Smooth muscle cell (in vitro differentiated cells): Measurements from ENCODE around the gene STEAP2. TPM values are rescaled to one million over a fixed set of nuclear protein-coding genes. Genes with fewer than 3 reads are reported as not detected.

ENCODE experiments used
- DNase-seq: peaks from one replicate; lab custom pipeline; 2025; ENCODE audit not compliant: unreplicated experiment; lab: John Stamatoyannopoulos, UW
- H2AFZ ChIP-seq: fragments of 200-600 bp; sonication (generic); 2 replicates; pipeline ENCODE4 v1.6.0; 2016; ENCODE audit warnings: antibody characterized with exemption, low read depth, mild to moderate bottlenecking
- H3F3A ChIP-seq: fragments of 200-600 bp; sonication (generic); 2 replicates; pipeline ENCODE4 v1.6.0; 2017; ENCODE audit warnings: antibody characterized with exemption, low read depth
- H3K27ac ChIP-seq: fragments of 200-600 bp; sonication (generic); 2 replicates; pipeline ENCODE4 v1.5.1; 2016; ENCODE audit warnings: low read depth, mild to moderate bottlenecking
- H3K27me3 ChIP-seq: fragments of 200-600 bp; sonication (generic); 2 replicates; pipeline ENCODE4 v1.6.1; 2016; ENCODE audit warnings: low read depth, mild to moderate bottlenecking
- H3K36me3 ChIP-seq: fragments of 200-600 bp; sonication (generic); 2 replicates; pipeline ENCODE4 v1.5.1; 2016; ENCODE audit warnings: low read depth
- H3K4me1 ChIP-seq: fragments of 200-600 bp; sonication (generic); 2 replicates; pipeline ENCODE4 v1.5.1; 2016; ENCODE audit warnings: low read depth
- H3K4me2 ChIP-seq: fragments of 200-600 bp; sonication (generic); 2 replicates; pipeline ENCODE4 v1.6.0; 2016; ENCODE audit warnings: mild to moderate bottlenecking
- H3K4me3 ChIP-seq: fragments of 200-600 bp; sonication (generic); 2 replicates; pipeline ENCODE4 v1.5.1; 2016; ENCODE audit warnings: mild to moderate bottlenecking
- H3K79me2 ChIP-seq: fragments of 200-600 bp; sonication (generic); 2 replicates; pipeline ENCODE4 v1.6.0; 2016; ENCODE audit warnings: low read depth, mild to moderate bottlenecking
- H3K9ac ChIP-seq: fragments of 200-600 bp; sonication (generic); 2 replicates; pipeline ENCODE4 v1.6.0; 2016; ENCODE audit warnings: low read depth
- H3K9me3 ChIP-seq: fragments of 200-600 bp; sonication (generic); replicated peaks from 2 replicates; pipeline ENCODE4 v1.5.1; 2016; ENCODE audit warnings: low read depth
- H4K20me1 ChIP-seq: fragments of 200-600 bp; sonication (generic); 2 replicates; pipeline ENCODE4 v1.6.0; 2016; ENCODE audit warnings: low read depth
- CTCF ChIP-seq: fragments of 200-600 bp; sonication (generic); IDR thresholded peaks from 2 replicates; pipeline ENCODE4 v1.5.1; 2017; ENCODE audit warnings: borderline replicate concordance, mild to moderate bottlenecking, antibody characterized with exemption; ENCODE audit not compliant: insufficient read depth, poor library complexity, severe bottlenecking
- WGBS: methylation state at CpG from one replicate; pipeline ENCODE4 v1.1.7; 2016; ENCODE audit warnings: low lambda C conversion rate; 5-methylcytosine and 5-hydroxymethylcytosine counted together
- polyA plus RNA-seq: library from polyadenylated mRNA; unstranded; fragments of >200 nt; fragmentation: Nextera tagmentation; extraction: Ambion mirVana; gene quantifications from 2 replicates; pipeline ENCODE4 v1.2.1, GENCODE V29; 2016
- total RNA-seq: library from RNA; depleted of rRNA; stranded (reverse); fragments of >200 nt; gene quantifications from 2 replicates; pipeline ENCODE4 v1.2.3, GENCODE V29; 2014

The STEAP2 gene
- total and polyA plus RNA-seq, 2 experiments from 2014 or later: 1.0 TPM; not detected in 1

GRCh38 chr7:90166153-90166552 is 45.4 kb upstream of the STEAP2 start:
- no peak overlapping the region for H3K9ac ChIP-seq
- H4K20me1 ChIP-seq: no peaks in the 10 kb centered on the region
- H3K79me2 ChIP-seq: no peaks in the 10 kb centered on the region
- DNase-seq: no peak
- H3K4me2 ChIP-seq: no peak overlapping the region
- H3F3A ChIP-seq: no peaks in the 10 kb centered on the region
- no peak overlapping the region for H3K4me3 ChIP-seq
- no peak overlapping the region for H3K27ac ChIP-seq
- no peak overlapping the region for H2AFZ ChIP-seq
- H3K27me3 ChIP-seq: no peaks in the 10 kb centered on the region
- WGBS: 84% methylated on average over 3 of the region's 3 CpGs
- H3K9me3 ChIP-seq: no peaks in the 10 kb centered on the region
- H3K4me1 ChIP-seq: no peaks in the 10 kb centered on the region
- H3K36me3 ChIP-seq: no peaks in the 10 kb centered on the region
- TF ChIP-seq CTCF: no peak

GRCh38 chr7:90167361-90167760 is 44.2 kb upstream of the STEAP2 start:
- no peaks in the 10 kb centered on the region for H3K79me2 ChIP-seq
- H3K9ac ChIP-seq: no peak overlapping the region
- no peaks in the 10 kb centered on the region for H3K9me3 ChIP-seq
- no peaks in the 10 kb centered on the region for H3F3A ChIP-seq
- WGBS: 89% methylated on average over 4 of the region's 4 CpGs
- no peaks in the 10 kb centered on the region for H3K27me3 ChIP-seq
- no peak overlapping the region for H3K4me2 ChIP-seq
- H3K27ac ChIP-seq: no peak overlapping the region
- H4K20me1 ChIP-seq: no peaks in the 10 kb centered on the region
- TF ChIP-seq CTCF: no peak
- H2AFZ ChIP-seq: no peak overlapping the region
- no peak overlapping the region for H3K4me3 ChIP-seq
- H3K36me3 ChIP-seq: no peaks in the 10 kb centered on the region
- no peaks in the 10 kb centered on the region for H3K4me1 ChIP-seq
- no peak for DNase-seq

GRCh38 chr7:90169891-90170290 is 41.6 kb upstream of the STEAP2 start:
- Histone ChIP-seq H3K9ac (no peak overlapping the region), H3K9me3 (no peaks in the 10 kb centered on the region), H3K36me3 (no peaks in the 10 kb centered on the region), H4K20me1 (no peaks in the 10 kb centered on the region), H3K79me2 (no peaks in the 10 kb centered on the region), H3K4me1 (no peaks in the 10 kb centered on the region), H3F3A (no peaks in the 10 kb centered on the region), H3K4me2 (no peak overlapping the region), H3K27me3 (no peaks in the 10 kb centered on the region), H3K27ac (no peak overlapping the region), H2AFZ (no peak overlapping the region), H3K4me3 (no peak overlapping the region)
- TF ChIP-seq CTCF: no peak
- DNase-seq: no peak
- 97% methylated on average over 1 of the region's 1 CpG for WGBS

- TF ChIP-seq CTCF: no peak
- Histone ChIP-seq H4K20me1 (no peaks in the 10 kb centered on the region), H2AFZ (no peak overlapping the region), H3K4me2 (no peak overlapping the region), H3K9ac (no peak overlapping the region), H3F3A (no peaks in the 10 kb centered on the region), H3K79me2 (no peaks in the 10 kb centered on the region), H3K4me3 (no peak overlapping the region), H3K27me3 (no peaks in the 10 kb centered on the region), H3K4me1 (no peaks in the 10 kb centered on the region), H3K36me3 (no peaks in the 10 kb centered on the region), H3K9me3 (no peaks in the 10 kb centered on the region), H3K27ac (no peak overlapping the region)
- WGBS: 86% methylated on average over 2 of the region's 2 CpGs
- DNase-seq: no peak
These were observed 39.4 kb upstream of the STEAP2 start for GRCh38 chr7:90172121-90172520.
